Measurements from ENCODE around the gene KDM7A. TPM values are rescaled to one million over a fixed set of nuclear protein-coding genes. Genes with fewer than 3 reads are reported as not detected.
A peak's percentile ranks its signal among the peaks of the same experiment; 100 is the strongest.

KDM7A gene
- total RNA-seq, 1 donor from 2014 or later, result 7.6 TPM

DNA sequence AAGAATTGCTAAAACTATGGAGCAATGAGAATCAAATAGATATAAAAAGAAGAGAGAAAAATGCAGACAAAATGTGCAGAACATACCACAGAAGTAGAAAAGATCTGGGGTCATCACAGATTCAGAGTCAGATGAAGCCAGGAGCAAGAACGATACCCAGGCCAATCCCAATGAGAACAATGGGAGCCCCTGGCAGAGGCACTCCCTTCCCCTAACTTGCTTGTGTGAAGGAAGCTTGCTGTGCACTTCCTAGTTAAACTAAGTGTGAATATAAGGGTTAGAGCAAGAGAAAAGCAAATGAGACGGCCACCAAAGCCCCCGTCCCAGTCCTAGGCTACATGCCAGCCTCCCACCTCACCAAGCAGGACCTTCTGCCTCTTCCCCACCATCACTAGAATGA lies 126.7 kb downstream of the KDM7A start:
- H3K27ac Mint-ChIP-seq (ENCODE audit: unreplicated experiment), result peak overlapping the region; percentile 41
- TF ChIP-seq CTCF (IDR thresholded peaks at IDR 0.05), result no peak
- H3K9me3 Mint-ChIP-seq (ENCODE audit: low read depth), result no peaks in the 10 kb centered on the region
- no peaks in the 10 kb centered on the region for H3K27me3 Mint-ChIP-seq (ENCODE audit: low read depth)
- DNase-seq (ENCODE audit: low spot score), result no peak
- peaks cover 29% of the 10 kb centered on the region for H3K4me1 Mint-ChIP-seq (ENCODE audit: low read depth)
- H3K36me3 Mint-ChIP-seq (ENCODE audit: low read depth), result peaks cover 4% of the 10 kb centered on the region
- H3K4me3 Mint-ChIP-seq (ENCODE audit: unreplicated experiment), result no peak overlapping the region

- no peak overlapping the region for H3K4me3 Mint-ChIP-seq (ENCODE audit: unreplicated experiment)
- H3K36me3 Mint-ChIP-seq (ENCODE audit: low read depth), result peaks cover 5% of the 10 kb centered on the region
- TF ChIP-seq CTCF (IDR thresholded peaks at IDR 0.05), result no peak
These were observed 127.3 kb downstream of the KDM7A start for GRCh38 chr7:140049339-140050024.

DNA sequence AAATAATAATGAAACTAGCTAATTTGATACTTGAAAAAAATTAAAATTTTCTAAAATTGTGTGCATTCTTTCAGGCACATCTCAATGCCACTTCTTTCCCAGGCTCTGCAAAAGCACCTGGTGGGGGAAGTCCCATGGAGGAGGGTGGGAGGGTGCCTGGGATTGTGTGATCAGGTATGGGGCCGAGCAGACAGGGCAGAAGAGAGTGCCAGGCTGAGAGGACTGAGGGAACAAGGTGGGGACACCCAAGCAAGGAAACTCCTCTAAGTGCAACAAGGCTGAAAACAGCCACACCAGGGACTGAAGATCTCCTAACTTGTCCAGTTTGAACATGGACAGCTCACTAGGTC lies 127.8 kb downstream of the KDM7A start:
- DNase-seq (ENCODE audit: low spot score), result no peak
- Mint-ChIP-seq H3K4me3 (ENCODE audit: unreplicated experiment) (no peak overlapping the region), H3K36me3 (ENCODE audit: low read depth) (peaks cover 5% of the 10 kb centered on the region), H3K4me1 (ENCODE audit: low read depth) (peaks cover 31% of the 10 kb centered on the region), H3K9me3 (ENCODE audit: low read depth) (no peaks in the 10 kb centered on the region), H3K27me3 (ENCODE audit: low read depth) (no peaks in the 10 kb centered on the region), H3K27ac (ENCODE audit: unreplicated experiment) (no peak overlapping the region)
- no peak for TF ChIP-seq CTCF (IDR thresholded peaks at IDR 0.05)

More at GRCh38 chr7:140049339-140050024, 127.3 kb downstream of the KDM7A start:
- H3K4me1 Mint-ChIP-seq (ENCODE audit: low read depth), result peaks cover 31% of the 10 kb centered on the region
- H3K9me3 Mint-ChIP-seq (ENCODE audit: low read depth), result no peaks in the 10 kb centered on the region
- H3K27ac Mint-ChIP-seq (ENCODE audit: unreplicated experiment), result peak overlapping the region; percentile 41
- no peaks in the 10 kb centered on the region for H3K27me3 Mint-ChIP-seq (ENCODE audit: low read depth)
- DNase-seq (ENCODE audit: low spot score), result no peak

GRCh38 chr7:140048138-140048537 lies 128.6 kb downstream of the KDM7A start:
- Mint-ChIP-seq H3K36me3 (ENCODE audit: low read depth) (peaks cover 5% of the 10 kb centered on the region), H3K27ac (ENCODE audit: unreplicated experiment) (no peak overlapping the region), H3K27me3 (ENCODE audit: low read depth) (no peaks in the 10 kb centered on the region), H3K4me1 (ENCODE audit: low read depth) (peaks cover 31% of the 10 kb centered on the region), H3K4me3 (ENCODE audit: unreplicated experiment) (no peak overlapping the region), H3K9me3 (ENCODE audit: low read depth) (no peaks in the 10 kb centered on the region)
- DNase-seq (ENCODE audit: low spot score), result no peak
- no peak for TF ChIP-seq CTCF (IDR thresholded peaks at IDR 0.05)

- H3K4me3 Mint-ChIP-seq (ENCODE audit: unreplicated experiment), result no peak overlapping the region
- peaks cover 35% of the 10 kb centered on the region for H3K4me1 Mint-ChIP-seq (ENCODE audit: low read depth)
- no peaks in the 10 kb centered on the region for H3K9me3 Mint-ChIP-seq (ENCODE audit: low read depth)
- peaks cover 5% of the 10 kb centered on the region for H3K36me3 Mint-ChIP-seq (ENCODE audit: low read depth)
- no peak overlapping the region for H3K27ac Mint-ChIP-seq (ENCODE audit: unreplicated experiment)
- H3K27me3 Mint-ChIP-seq (ENCODE audit: low read depth), result no peaks in the 10 kb centered on the region
- no peak for DNase-seq (ENCODE audit: low spot score)
- TF ChIP-seq CTCF (IDR thresholded peaks at IDR 0.05), result no peak
These were observed 129.6 kb downstream of the KDM7A start for GRCh38 chr7:140047197-140047596.

All from chondrocyte (in vitro differentiated cells).